SK-N-SH treated with all-trans-retinoic acid at 6 μM for 48 hours (cell line): ENCODE measurements around the gene AKAP9.

ENCODE experiments used
- CSDC2 ChIP-seq: fragments of 250-450 bp; sonication (Bioruptor Pico); IDR thresholded peaks from 2 replicates; pipeline ENCODE4 v1.5.0; 2020; ENCODE audit warnings: mild to moderate bottlenecking, moderate library complexity
- GLIS3 ChIP-seq: fragments of 250-450 bp; sonication (Bioruptor Pico); IDR thresholded peaks from 2 replicates; pipeline ENCODE4 v1.5.0; 2020; ENCODE audit warnings: mild to moderate bottlenecking, moderate library complexity
- RARB ChIP-seq: fragments of 250-450 bp; sonication (Bioruptor Pico); IDR thresholded peaks from 2 replicates; pipeline ENCODE4 v1.8.0; 2021; ENCODE audit warnings: mild to moderate bottlenecking, moderate library complexity
- ZC3H10 ChIP-seq: fragments of 250-450 bp; sonication (Bioruptor Pico); IDR thresholded peaks from 2 replicates; pipeline ENCODE4 v1.5.1; 2021; ENCODE audit warnings: mild to moderate bottlenecking, moderate library complexity
- ZNF70 ChIP-seq: fragments of 450-650 bp; formaldehyde crosslinking; IDR thresholded peaks from 2 replicates; pipeline ENCODE4 v1.5.0; 2020; ENCODE audit warnings: mild to moderate bottlenecking, moderate library complexity
- TF ChIP-seq, protein P1 (sequence below): fragments of 250-450 bp; sonication (Bioruptor Pico); IDR thresholded peaks from 2 replicates; pipeline ENCODE4 v1.8.0; 2021; ENCODE audit warnings: low read depth, mild to moderate bottlenecking, moderate library complexity, borderline replicate concordance
- TF ChIP-seq, protein P2 (sequence below): fragments of 250-450 bp; sonication (Bioruptor Pico); IDR thresholded peaks from 2 replicates; pipeline ENCODE4 v1.8.0; 2020; ENCODE audit warnings: mild to moderate bottlenecking, moderate library complexity, borderline replicate concordance

DNA sequence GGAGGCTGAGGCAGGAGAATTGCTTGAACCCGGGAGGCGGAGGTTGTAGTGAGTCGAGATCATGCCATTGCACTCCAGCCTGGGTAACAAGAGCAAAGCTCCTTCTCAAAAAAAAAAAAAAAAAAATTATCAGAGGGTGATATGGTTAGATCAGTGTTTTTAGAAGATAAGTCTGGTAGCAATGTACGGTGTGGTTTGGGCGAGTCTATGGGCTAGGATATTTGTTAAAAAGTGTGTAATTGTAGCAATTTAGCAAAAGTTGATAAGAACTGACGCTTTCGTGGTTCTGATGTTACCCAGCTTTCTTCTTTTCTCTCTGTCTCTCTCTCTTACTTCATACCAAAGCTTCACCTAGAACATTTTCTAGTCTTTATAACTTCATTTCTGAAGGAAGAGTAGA is 200.5 kb downstream of the AKAP9 start:
- TF ChIP-seq, protein P1, sequence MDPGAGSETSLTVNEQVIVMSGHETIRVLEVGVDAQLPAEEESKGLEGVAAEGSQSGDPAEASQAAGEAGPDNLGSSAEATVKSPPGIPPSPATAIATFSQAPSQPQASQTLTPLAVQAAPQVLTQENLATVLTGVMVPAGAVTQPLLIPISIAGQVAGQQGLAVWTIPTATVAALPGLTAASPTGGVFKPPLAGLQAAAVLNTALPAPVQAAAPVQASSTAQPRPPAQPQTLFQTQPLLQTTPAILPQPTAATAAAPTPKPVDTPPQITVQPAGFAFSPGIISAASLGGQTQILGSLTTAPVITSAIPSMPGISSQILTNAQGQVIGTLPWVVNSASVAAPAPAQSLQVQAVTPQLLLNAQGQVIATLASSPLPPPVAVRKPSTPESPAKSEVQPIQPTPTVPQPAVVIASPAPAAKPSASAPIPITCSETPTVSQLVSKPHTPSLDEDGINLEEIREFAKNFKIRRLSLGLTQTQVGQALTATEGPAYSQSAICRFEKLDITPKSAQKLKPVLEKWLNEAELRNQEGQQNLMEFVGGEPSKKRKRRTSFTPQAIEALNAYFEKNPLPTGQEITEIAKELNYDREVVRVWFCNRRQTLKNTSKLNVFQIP, result no peak
- no peak for TF ChIP-seq ZNF70 (CRISPR knock-in tag)
- no peak for TF ChIP-seq RARB (CRISPR knock-in tag)
- TF ChIP-seq CSDC2 (CRISPR knock-in tag), result no peak
- TF ChIP-seq GLIS3 (CRISPR knock-in tag), result no peak
- no peak for TF ChIP-seq ZC3H10 (CRISPR knock-in tag)
- TF ChIP-seq, protein P2, sequence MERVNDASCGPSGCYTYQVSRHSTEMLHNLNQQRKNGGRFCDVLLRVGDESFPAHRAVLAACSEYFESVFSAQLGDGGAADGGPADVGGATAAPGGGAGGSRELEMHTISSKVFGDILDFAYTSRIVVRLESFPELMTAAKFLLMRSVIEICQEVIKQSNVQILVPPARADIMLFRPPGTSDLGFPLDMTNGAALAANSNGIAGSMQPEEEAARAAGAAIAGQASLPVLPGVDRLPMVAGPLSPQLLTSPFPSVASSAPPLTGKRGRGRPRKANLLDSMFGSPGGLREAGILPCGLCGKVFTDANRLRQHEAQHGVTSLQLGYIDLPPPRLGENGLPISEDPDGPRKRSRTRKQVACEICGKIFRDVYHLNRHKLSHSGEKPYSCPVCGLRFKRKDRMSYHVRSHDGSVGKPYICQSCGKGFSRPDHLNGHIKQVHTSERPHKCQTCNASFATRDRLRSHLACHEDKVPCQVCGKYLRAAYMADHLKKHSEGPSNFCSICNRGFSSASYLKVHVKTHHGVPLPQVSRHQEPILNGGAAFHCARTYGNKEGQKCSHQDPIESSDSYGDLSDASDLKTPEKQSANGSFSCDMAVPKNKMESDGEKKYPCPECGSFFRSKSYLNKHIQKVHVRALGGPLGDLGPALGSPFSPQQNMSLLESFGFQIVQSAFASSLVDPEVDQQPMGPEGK (CRISPR knock-in tag), result no peak
